ENCODE measurements around the gene GLYATL1. TPM values are rescaled to one million over a fixed set of nuclear protein-coding genes. Genes with fewer than 3 reads are reported as not detected.

Gene GLYATL1
- total RNA-seq, 4 donors from 2014 or later = 2.4 to 3.6 TPM; not detected in 2

DNA sequence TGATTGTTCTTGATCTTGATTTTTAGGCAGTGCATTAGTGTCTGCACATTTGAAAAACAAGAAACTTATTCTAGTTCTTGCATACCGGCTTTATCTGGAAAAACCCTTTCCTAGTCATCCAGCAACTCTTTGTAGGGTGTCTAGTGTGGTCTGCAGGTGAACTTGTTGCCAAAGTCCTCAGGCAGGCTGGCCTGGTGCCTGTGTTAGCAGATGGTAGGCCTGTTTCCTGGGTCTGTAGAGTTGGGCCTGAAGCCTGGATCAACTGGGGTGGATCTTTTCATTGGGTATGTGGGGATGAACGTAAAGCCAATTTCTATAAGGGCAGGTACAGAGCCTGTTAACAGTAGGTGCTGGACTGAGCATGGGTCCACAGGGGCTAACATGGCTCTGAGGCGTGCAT is 5.6 kb upstream of the GLYATL1 start:
- Histone ChIP-seq H3K36me3 (no peaks in the 10 kb centered on the region), H3K27ac (no peak overlapping the region), H3K9me3 (no peaks in the 10 kb centered on the region), H3K27me3 (no peaks in the 10 kb centered on the region), H3K4me3 (no peak overlapping the region), H3K4me1 (no peaks in the 10 kb centered on the region)
- TF ChIP-seq POLR2A (IDR thresholded peaks at IDR 0.05) = no peak
- TF ChIP-seq, protein P1, sequence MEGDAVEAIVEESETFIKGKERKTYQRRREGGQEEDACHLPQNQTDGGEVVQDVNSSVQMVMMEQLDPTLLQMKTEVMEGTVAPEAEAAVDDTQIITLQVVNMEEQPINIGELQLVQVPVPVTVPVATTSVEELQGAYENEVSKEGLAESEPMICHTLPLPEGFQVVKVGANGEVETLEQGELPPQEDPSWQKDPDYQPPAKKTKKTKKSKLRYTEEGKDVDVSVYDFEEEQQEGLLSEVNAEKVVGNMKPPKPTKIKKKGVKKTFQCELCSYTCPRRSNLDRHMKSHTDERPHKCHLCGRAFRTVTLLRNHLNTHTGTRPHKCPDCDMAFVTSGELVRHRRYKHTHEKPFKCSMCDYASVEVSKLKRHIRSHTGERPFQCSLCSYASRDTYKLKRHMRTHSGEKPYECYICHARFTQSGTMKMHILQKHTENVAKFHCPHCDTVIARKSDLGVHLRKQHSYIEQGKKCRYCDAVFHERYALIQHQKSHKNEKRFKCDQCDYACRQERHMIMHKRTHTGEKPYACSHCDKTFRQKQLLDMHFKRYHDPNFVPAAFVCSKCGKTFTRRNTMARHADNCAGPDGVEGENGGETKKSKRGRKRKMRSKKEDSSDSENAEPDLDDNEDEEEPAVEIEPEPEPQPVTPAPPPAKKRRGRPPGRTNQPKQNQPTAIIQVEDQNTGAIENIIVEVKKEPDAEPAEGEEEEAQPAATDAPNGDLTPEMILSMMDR (IDR thresholded peaks at IDR 0.05) = no peak
- DNase-seq = no peak

GRCh38 chr11:58934945-58935513 is 4.3 kb upstream of the GLYATL1 start:
- Histone ChIP-seq H3K27ac (no peak overlapping the region), H3K4me3 (no peak overlapping the region), H3K27me3 (no peaks in the 10 kb centered on the region), H3K4me1 (no peaks in the 10 kb centered on the region), H3K9me3 (no peaks in the 10 kb centered on the region), H3K36me3 (no peaks in the 10 kb centered on the region)
- no peak for TF ChIP-seq POLR2A (IDR thresholded peaks at IDR 0.05)
- TF ChIP-seq, protein P1 (IDR thresholded peaks at IDR 0.05) = no peak
- DNase-seq = no peak

GRCh38 chr11:58938398-58938797 is 890 bp upstream of the GLYATL1 start:
- no peak overlapping the region for H3K4me3 ChIP-seq
- no peak for DNase-seq
- H3K36me3 ChIP-seq = no peaks in the 10 kb centered on the region
- H3K27ac ChIP-seq = no peak overlapping the region
- no peaks in the 10 kb centered on the region for H3K9me3 ChIP-seq
- H3K4me1 ChIP-seq = no peaks in the 10 kb centered on the region
- no peaks in the 10 kb centered on the region for H3K27me3 ChIP-seq
- TF ChIP-seq, protein P1 (IDR thresholded peaks at IDR 0.05) = no peak
- no peak for TF ChIP-seq POLR2A (IDR thresholded peaks at IDR 0.05)

GRCh38 chr11:58940028-58940427 is 740 bp downstream of the GLYATL1 start:
- H3K36me3 ChIP-seq = no peaks in the 10 kb centered on the region
- no peak overlapping the region for H3K4me3 ChIP-seq
- DNase-seq = no peak
- no peaks in the 10 kb centered on the region for H3K27me3 ChIP-seq
- TF ChIP-seq POLR2A (IDR thresholded peaks at IDR 0.05) = no peak
- TF ChIP-seq, protein P1 (IDR thresholded peaks at IDR 0.05) = no peak
- H3K4me1 ChIP-seq = no peaks in the 10 kb centered on the region
- H3K27ac ChIP-seq = no peak overlapping the region
- no peaks in the 10 kb centered on the region for H3K9me3 ChIP-seq

- Histone ChIP-seq H3K4me1 (no peaks in the 10 kb centered on the region), H3K36me3 (no peaks in the 10 kb centered on the region), H3K4me3 (no peak overlapping the region), H3K27ac (no peak overlapping the region), H3K27me3 (no peaks in the 10 kb centered on the region), H3K9me3 (no peaks in the 10 kb centered on the region)
- DNase-seq = no peak
- no peak for TF ChIP-seq POLR2A (IDR thresholded peaks at IDR 0.05)
- TF ChIP-seq, protein P1 (IDR thresholded peaks at IDR 0.05) = no peak
These were observed 2.5 kb downstream of the GLYATL1 start for GRCh38 chr11:58941838-58942237.

DNA sequence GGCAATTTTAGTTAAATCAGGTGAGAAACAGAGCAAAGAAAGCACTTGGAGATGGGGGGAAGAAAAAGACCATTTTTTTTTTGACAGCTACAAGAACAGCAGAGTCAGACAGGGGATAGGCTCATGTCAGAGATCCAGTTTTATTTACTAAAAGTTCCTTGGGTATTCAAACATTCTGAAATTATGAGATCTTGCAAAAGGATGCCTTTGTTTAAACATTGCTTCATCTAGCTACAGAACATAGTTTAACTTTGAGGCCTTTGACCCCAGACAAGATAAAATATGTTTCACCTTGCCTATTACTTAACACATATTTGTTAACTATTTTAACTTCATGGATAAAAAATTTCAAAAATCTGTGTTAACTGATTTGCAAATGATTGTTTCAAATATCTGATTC is 6.4 kb downstream of the GLYATL1 start:
- no peaks in the 10 kb centered on the region for H3K36me3 ChIP-seq
- no peak for TF ChIP-seq POLR2A (IDR thresholded peaks at IDR 0.05)
- TF ChIP-seq, protein P1 (IDR thresholded peaks at IDR 0.05) = no peak
- no peaks in the 10 kb centered on the region for H3K4me1 ChIP-seq
- no peak overlapping the region for H3K27ac ChIP-seq
- no peak overlapping the region for H3K4me3 ChIP-seq
- no peak for DNase-seq
- H3K27me3 ChIP-seq = no peaks in the 10 kb centered on the region
- H3K9me3 ChIP-seq = no peaks in the 10 kb centered on the region

All from Peyer's patch (tissue), 4 donors.